Measurements from ENCODE around the gene TSPAN18.

- TF ChIP-seq POLR2A (IDR thresholded peaks at IDR 0.05) (no peak), CTCF (IDR thresholded peaks at IDR 0.05) (no peak), POLR2AphosphoS5 (IDR thresholded peaks at IDR 0.05) (no peak)
These were observed 225.3 kb downstream of the TSPAN18 start for GRCh38 chr11:44952082-44952481.

All from breast epithelium (tissue), 3 donors.